K562 (cell line): ENCODE results near the gene IGLL1. TPM values are rescaled to one million over a fixed set of nuclear protein-coding genes. Genes with fewer than 3 reads are reported as not detected.

ENCODE experiments used
- ATAC-seq: fragments of 200-7000 bp; cut with Tn5 transposase; 3 replicates; pipeline ENCODE4 v1.9.1; 2020; ENCODE audit warnings: moderate library complexity
- BruUV-seq: library from RNA; stranded (reverse); fragments of 400-500 nt; replicated peaks from 2 replicates; lab custom pipeline; 2021; lab: Mats Ljungman, UMichigan
- CTCF ChIA-PET: fragments of 300-600 bp; formaldehyde crosslinking; extraction: SDS; loops from one replicate; lab custom pipeline; 2021; ENCODE audit warnings: low intra/inter-chr PET ratio; lab: Yijun Ruan, JAX
- POLR2A ChIA-PET: fragments of 300-600, 350-650 bp; sonication (Branson Sonifier 250); formaldehyde crosslinking; extraction: SDS; loops from one replicate; lab custom pipeline; 2021; ENCODE audit warnings: antibody characterized with exemption, inconsistent platforms; lab: Yijun Ruan, JAX
- DNase-seq, 4 experiments: peaks; one replicate each; pipeline versions ENCODE4 v3.0.0 to v3.0.0-alpha.2; 2011 to 2018; ENCODE audit warnings: low spot score in 3 of 4, mixed read lengths in 3 of 4; ENCODE audit errors: extremely low read depth in 1 of 4
- FAIRE-seq: peaks from 2 replicates; lab custom pipeline; 2011; peaks lifted over from hg19 to GRCh38; lab: Jason Lieb, UNC
- H2AFZ ChIP-seq: 2 replicates; pipeline ENCODE4 v1.6.0; 2011; ENCODE audit warnings: low read depth, low read length, control low read depth, inconsistent platforms
- H3K27ac ChIP-seq: fragments of 200-600 bp; 3 replicates; pipeline ENCODE4 v1.8.0; 2011; ENCODE audit warnings: low read depth, mild to moderate bottlenecking, control low read depth, inconsistent platforms, low read length, moderate library complexity, mixed read lengths; ENCODE audit errors: extremely low read depth
- H3K27me3 ChIP-seq, 2 experiments: fragments of 300-600 bp in 1 of 2; 2 replicates in 1 of 2; 3 replicates in 1 of 2; pipeline versions ENCODE4 v1.6.0 to v1.8.0; 2011; ENCODE audit warnings: inconsistent platforms in 2 of 2, low read length in 2 of 2, mild to moderate bottlenecking in 1 of 2, mixed read lengths in 1 of 2, moderate library complexity in 1 of 2; ENCODE audit not compliant: control insufficient read depth in 2 of 2, insufficient read depth in 2 of 2
- H3K36me3 ChIP-seq: fragments of 300-600 bp; 3 replicates; pipeline ENCODE4 v1.8.0; 2011; ENCODE audit warnings: mild to moderate bottlenecking, low read length, inconsistent platforms; ENCODE audit not compliant: control insufficient read depth, insufficient read depth
- H3K4me1 ChIP-seq, 2 experiments: fragments of 200-600 bp in 1 of 2; replicated peaks in 1 of 2; 2 replicates in 1 of 2; 3 replicates in 1 of 2; pipeline versions ENCODE4 v1.5.1 to v1.8.0; 2011; ENCODE audit warnings: inconsistent platforms in 2 of 2, low read length in 2 of 2, mild to moderate bottlenecking in 1 of 2, mixed read lengths in 1 of 2, moderate library complexity in 1 of 2; ENCODE audit not compliant: control insufficient read depth in 2 of 2, insufficient read depth in 2 of 2
- H3K4me2 ChIP-seq: 2 replicates; pipeline ENCODE4 v1.6.1; 2011; ENCODE audit warnings: low read length, control low read depth, inconsistent platforms, mixed read lengths; ENCODE audit not compliant: insufficient read depth
- H3K4me3 ChIP-seq: fragments of 200-600 bp; sonication (generic), shearing (Covaris generic); 2 replicates; pipeline ENCODE4 v1.5.1; 2016; ENCODE audit warnings: control low read depth, inconsistent platforms
- H3K79me2 ChIP-seq: fragments of 200-600 bp; 3 replicates; pipeline ENCODE4 v1.8.0; 2011; ENCODE audit warnings: low read length, inconsistent platforms; ENCODE audit not compliant: control insufficient read depth, insufficient read depth
- H3K9ac ChIP-seq, 2 experiments: 2 replicates each; pipeline versions ENCODE4 v1.6.0 to v1.6.1; 2011; ENCODE audit warnings: low read depth in 2 of 2, low read length in 2 of 2, control low read depth in 1 of 2, inconsistent platforms in 1 of 2, mild to moderate bottlenecking in 1 of 2, mixed read lengths in 1 of 2; ENCODE audit not compliant: insufficient read depth in 1 of 2
- H3K9me1 ChIP-seq: one replicate; pipeline ENCODE4 v1.6.0; 2011; ENCODE audit warnings: inconsistent platforms, mild to moderate bottlenecking, low read length, moderate library complexity; ENCODE audit not compliant: control insufficient read depth, insufficient read depth
- H3K9me3 ChIP-seq: replicated peaks from 2 replicates; pipeline ENCODE4 v1.5.1; 2011; ENCODE audit warnings: low read depth, low read length, inconsistent platforms; ENCODE audit not compliant: control insufficient read depth, insufficient read depth
- H4K20me1 ChIP-seq: replicated peaks from 2 replicates; pipeline ENCODE4 v1.6.1; 2011; ENCODE audit warnings: low read length, inconsistent platforms, mixed read lengths; ENCODE audit not compliant: control insufficient read depth, insufficient read depth
- CBFA2T3 ChIP-seq: fragments of 450-650 bp; IDR thresholded peaks from 2 replicates; pipeline ENCODE4 v1.6.1; 2017
- DMBX1 ChIP-seq: fragments of 250-450 bp; sonication (Bioruptor Pico); IDR thresholded peaks from 2 replicates; pipeline ENCODE4 v1.8.0; 2022; ENCODE audit warnings: inconsistent platforms, mild to moderate bottlenecking, moderate library complexity, borderline replicate concordance
- FOXJ3 ChIP-seq: sonication (generic); formaldehyde crosslinking; IDR thresholded peaks from 2 replicates; pipeline ENCODE4 v1.4.0; 2020; ENCODE audit warnings: mild to moderate bottlenecking, missing genetic modification reagents
- HLTF ChIP-seq: fragments of 450-650 bp; IDR thresholded peaks from 2 replicates; pipeline ENCODE4 v1.6.1; 2016
- MTF1 ChIP-seq: fragments of 250-450 bp; sonication (Bioruptor Pico); IDR thresholded peaks from 2 replicates; pipeline ENCODE4 v1.9.0; 2021; ENCODE audit warnings: moderate library complexity, mild to moderate bottlenecking, inconsistent platforms, borderline replicate concordance
- NR4A1 ChIP-seq, 2 experiments: fragments of 250-450 bp in 1 of 2; fragments of 450-650 bp in 1 of 2; sonication (Bioruptor Pico) in 1 of 2; IDR thresholded peaks; 2 replicates each; pipeline versions ENCODE4 v1.4.0 to v1.6.1; 2016 to 2020; ENCODE audit warnings: mild to moderate bottlenecking in 2 of 2, missing compliant biosample characterization in 1 of 2, missing genetic modification characterization in 1 of 2, moderate library complexity in 1 of 2
- PYGO2 ChIP-seq: fragments of 450-650 bp; IDR thresholded peaks from 2 replicates; pipeline ENCODE4 v1.6.1; 2016; ENCODE audit warnings: mild to moderate bottlenecking, missing genetic modification characterization, moderate library complexity, missing compliant biosample characterization
- SAFB ChIP-seq: fragments of 200-400 bp; formaldehyde crosslinking; IDR thresholded peaks from 2 replicates; pipeline ENCODE4 v1.6.1; 2017; ENCODE audit warnings: low read depth, low read length, borderline replicate concordance
- SIN3A ChIP-seq, 2 experiments: fragments of 150-350 bp in 1 of 2; IDR thresholded peaks; 2 replicates each; pipeline ENCODE4 v1.6.1; 2011 to 2016; ENCODE audit warnings: borderline replicate concordance in 2 of 2, low read depth in 2 of 2, low read length in 2 of 2, mild to moderate bottlenecking in 2 of 2, moderate library complexity in 2 of 2; ENCODE audit not compliant: control insufficient read depth in 1 of 2
- SRSF3 ChIP-seq: fragments of 200-400 bp; formaldehyde crosslinking; IDR thresholded peaks from 2 replicates; pipeline ENCODE4 v1.6.1; 2016; ENCODE audit warnings: mild to moderate bottlenecking, low read length, moderate library complexity; ENCODE audit not compliant: insufficient read depth
- TCFL5 ChIP-seq: fragments of 250-450 bp; sonication (Bioruptor Pico); conservative IDR thresholded peaks from 2 replicates; pipeline ENCODE4 v1.6.1; 2021; ENCODE audit warnings: mild to moderate bottlenecking, moderate library complexity, matching md5 sums
- ZNF263 ChIP-seq: sonication (generic); formaldehyde crosslinking; IDR thresholded peaks from 2 replicates; pipeline ENCODE4 v1.8.0; 2022; ENCODE audit warnings: mild to moderate bottlenecking, missing genetic modification reagents, borderline replicate concordance
- WGBS: fragments of 100-300 bp; shearing (Covaris generic); methylation state at CpG from one replicate; pipeline ENCODE4 v1.1.6; 2016; ENCODE audit warnings: low coverage, mixed read lengths; ENCODE audit not compliant: insufficient coverage; ENCODE audit errors: missing lambda C conversion rate; 5-methylcytosine and 5-hydroxymethylcytosine counted together
- in situ Hi-C: fragments of 300-500 bp; cut with MboI; formaldehyde crosslinking; loops from 4 replicates; pipeline ENCODE4 v1.15.0; 2018; ENCODE audit warnings: inconsistent platforms, mixed read lengths
- intact Hi-C: fragments of 100-400 bp; cut with micrococcal nuclease; formaldehyde crosslinking; loops from 2 replicates; pipeline ENCODE4 v1.14.2; 2022
- polyA plus RNA-seq, 8 experiments: library from polyadenylated mRNA; depleted of rRNA in 4 of 8; stranded (reverse) in 5 of 8; unstranded in 3 of 8; fragments of >200 nt; fragmentation: Nextera tagmentation in 2 of 8; fragmentation: Illumina TruSeq in 1 of 8; extraction: Ambion mirVana in 2 of 8; extraction: Trizol in 1 of 8; gene quantifications; 2 replicates each; pipeline versions ENCODE4 v1.2.1 to v1.2.3, GENCODE V29; 2011 to 2014; ENCODE audit warnings: inconsistent platforms in 1 of 8, missing spikeins in 1 of 8
- total RNA-seq, 7 experiments: library from RNA; depleted of rRNA in 6 of 7; stranded (reverse); fragments of >200 nt in 6 of 7; fragmentation: Illumina TruSeq in 2 of 7; extraction: Trizol in 2 of 7; gene quantifications; 2 replicates each; pipeline versions ENCODE4 v1.2.1 to v1.2.3, GENCODE V29; 2011 to 2021; ENCODE audit warnings: low replicate concordance in 1 of 7
- TF ChIP-seq, protein P1 (sequence below), 3 experiments: IDR thresholded peaks in 2 of 3; conservative IDR thresholded peaks in 1 of 3; 2 replicates each; pipeline ENCODE4 v1.5.1; 2011 to 2012; ENCODE audit warnings: low read length in 3 of 3, mild to moderate bottlenecking in 3 of 3, control low read depth in 2 of 3, improper control_type of control experiment in 1 of 3, inconsistent platforms in 1 of 3, low read depth in 1 of 3, mixed read lengths in 1 of 3, moderate library complexity in 1 of 3; ENCODE audit not compliant: insufficient read depth in 2 of 3
- TF ChIP-seq, protein P2 (sequence below): fragments of 450-650 bp; formaldehyde crosslinking; IDR thresholded peaks from 2 replicates; pipeline ENCODE4 v1.4.0; 2020; ENCODE audit warnings: mild to moderate bottlenecking, moderate library complexity

The IGLL1 gene
- total and polyA plus RNA-seq, 9 of the 15 experiments (the other 6 are each of a cell fraction or from before 2014, with no cell fraction given) = 0.10 to 0.32 (median 0.20) TPM; not detected in 6

DNA sequence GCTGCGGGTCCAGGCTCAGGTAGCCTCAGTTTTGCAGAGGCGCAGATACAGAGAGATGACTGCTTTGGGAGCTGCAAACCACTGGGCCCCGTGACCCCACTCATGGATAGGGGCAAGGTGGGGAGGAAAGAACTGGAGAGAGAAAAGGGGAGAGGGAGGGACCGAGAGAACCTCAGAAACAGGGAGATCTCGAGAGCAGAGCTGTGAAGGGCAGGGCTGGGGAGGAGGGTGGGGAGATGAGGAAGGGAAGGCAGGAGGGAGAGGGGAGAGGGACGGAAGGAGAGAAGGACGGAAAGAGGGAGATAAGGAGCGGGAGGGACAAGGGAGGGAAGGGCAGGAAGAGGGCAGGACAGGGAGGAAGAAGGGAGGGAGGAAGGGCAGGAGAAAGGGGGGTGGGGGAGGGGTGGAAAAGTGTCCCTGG lies 46.3 kb downstream of the IGLL1 start (continued):
- TF ChIP-seq FOXJ3 (CRISPR knock-in tag) (no peak), SRSF3 (no peak), SAFB (no peak)

DNA sequence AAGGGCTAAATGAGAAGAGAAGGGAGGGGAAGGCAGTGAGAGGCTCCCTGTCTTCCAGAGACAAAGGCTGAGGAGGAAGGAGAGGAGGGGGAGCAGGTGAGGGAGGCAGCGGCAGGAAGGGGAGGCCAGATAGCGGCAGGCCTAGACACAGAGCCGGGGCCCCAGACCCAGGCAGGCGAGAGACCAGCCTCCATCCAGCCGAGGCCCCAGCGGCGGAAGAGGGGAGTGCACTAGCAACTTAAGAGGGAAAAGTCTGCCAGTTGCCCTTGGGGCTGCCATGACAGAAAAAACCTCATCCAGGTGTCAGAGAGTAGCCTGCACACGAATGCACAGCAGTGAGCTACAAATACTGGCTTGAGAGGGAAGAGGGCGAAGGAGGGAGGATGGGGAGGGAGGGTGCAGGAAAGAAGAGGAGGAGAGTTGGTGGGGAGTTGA lies 46.7 kb downstream of the IGLL1 start:
- POLR2A ChIA-PET = no interaction called here
- Histone ChIP-seq H3K4me2 (peak overlapping the region; percentile 55), H3K27me3 (no peaks in the 10 kb centered on the region)
- peak; percentile 37; the same call in 1 of the 2 replicates for TF ChIP-seq DMBX1 (CRISPR knock-in tag)
- TF ChIP-seq CBFA2T3 = peak; percentile 16; the same call in 1 of the 2 replicates
- TF ChIP-seq, protein P1, sequence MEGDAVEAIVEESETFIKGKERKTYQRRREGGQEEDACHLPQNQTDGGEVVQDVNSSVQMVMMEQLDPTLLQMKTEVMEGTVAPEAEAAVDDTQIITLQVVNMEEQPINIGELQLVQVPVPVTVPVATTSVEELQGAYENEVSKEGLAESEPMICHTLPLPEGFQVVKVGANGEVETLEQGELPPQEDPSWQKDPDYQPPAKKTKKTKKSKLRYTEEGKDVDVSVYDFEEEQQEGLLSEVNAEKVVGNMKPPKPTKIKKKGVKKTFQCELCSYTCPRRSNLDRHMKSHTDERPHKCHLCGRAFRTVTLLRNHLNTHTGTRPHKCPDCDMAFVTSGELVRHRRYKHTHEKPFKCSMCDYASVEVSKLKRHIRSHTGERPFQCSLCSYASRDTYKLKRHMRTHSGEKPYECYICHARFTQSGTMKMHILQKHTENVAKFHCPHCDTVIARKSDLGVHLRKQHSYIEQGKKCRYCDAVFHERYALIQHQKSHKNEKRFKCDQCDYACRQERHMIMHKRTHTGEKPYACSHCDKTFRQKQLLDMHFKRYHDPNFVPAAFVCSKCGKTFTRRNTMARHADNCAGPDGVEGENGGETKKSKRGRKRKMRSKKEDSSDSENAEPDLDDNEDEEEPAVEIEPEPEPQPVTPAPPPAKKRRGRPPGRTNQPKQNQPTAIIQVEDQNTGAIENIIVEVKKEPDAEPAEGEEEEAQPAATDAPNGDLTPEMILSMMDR (IDR thresholded peaks at IDR 0.05 in 2 of 3, conservative IDR thresholded peaks at IDR 0.05 in 1 of 3; ENCODE audit: insufficient read depth in 2 of 3, low read depth in 1 of 3, low read length in 3 of 3) = peak; percentile 47 to 58 (median 54); a peak in 3 of 6 replicates
- TF ChIP-seq ZNF263 = peak; percentile 93
- 0 out of 2 replicates have a peak, but pooled peaks have one; percentile 9 for TF ChIP-seq PYGO2 (tag)
- TF ChIP-seq NR4A1 (CRISPR knock-in tag; IDR thresholded peaks at IDR 0.05) = no peak
- peak; percentile 91 for TF ChIP-seq NR4A1 (tag; IDR thresholded peaks at IDR 0.05)
- peak; percentile 44; the same call in 1 of the 2 replicates for TF ChIP-seq HLTF
- TF ChIP-seq, protein P2, sequence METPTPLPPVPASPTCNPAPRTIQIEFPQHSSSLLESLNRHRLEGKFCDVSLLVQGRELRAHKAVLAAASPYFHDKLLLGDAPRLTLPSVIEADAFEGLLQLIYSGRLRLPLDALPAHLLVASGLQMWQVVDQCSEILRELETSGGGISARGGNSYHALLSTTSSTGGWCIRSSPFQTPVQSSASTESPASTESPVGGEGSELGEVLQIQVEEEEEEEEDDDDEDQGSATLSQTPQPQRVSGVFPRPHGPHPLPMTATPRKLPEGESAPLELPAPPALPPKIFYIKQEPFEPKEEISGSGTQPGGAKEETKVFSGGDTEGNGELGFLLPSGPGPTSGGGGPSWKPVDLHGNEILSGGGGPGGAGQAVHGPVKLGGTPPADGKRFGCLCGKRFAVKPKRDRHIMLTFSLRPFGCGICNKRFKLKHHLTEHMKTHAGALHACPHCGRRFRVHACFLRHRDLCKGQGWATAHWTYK (CRISPR knock-in tag) = 0 out of 2 replicates have a peak, but pooled peaks have one; percentile 19
- no peak for TF ChIP-seq SIN3A (IDR thresholded peaks at IDR 0.05; ENCODE audit: borderline replicate concordance in 2 of 2, control insufficient read depth in 1 of 2, low read depth in 2 of 2, low read length in 2 of 2)
- no peak for TF ChIP-seq MTF1
- no peak for TF ChIP-seq TCFL5 (CRISPR knock-in tag)

More for the DNA sequence above, 46.7 kb downstream of the IGLL1 start:
- DNase-seq (peak; percentile 66 to 76 (median 70)), ATAC-seq (peak; percentile 92), FAIRE-seq (peak; percentile 80)
- no peaks in the 10 kb centered on the region for H3K79me2 ChIP-seq
- peak overlapping the region; percentile 70 for H3K27ac ChIP-seq
- intact Hi-C loops (no loop called here), in situ Hi-C loops (loop anchor here (10.0 kb wide), 1 partner anchor 209 kb away; no protein-coding TSS in a partner anchor)
- no peaks in the 10 kb centered on the region for H4K20me1 ChIP-seq
- no TSS peak for BruUV-seq
- peak overlapping the region; percentile 63 for H2AFZ ChIP-seq
- no peaks in the 10 kb centered on the region for H3K9me3 ChIP-seq
- H3K9me1 ChIP-seq = no peaks in the 10 kb centered on the region
- peaks cover 59% of the 10 kb centered on the region in 2 experiments for H3K4me1 ChIP-seq
- no peaks in the 10 kb centered on the region for H3K36me3 ChIP-seq
- peak overlapping the region; percentile 4 to 74; a peak in 2 of 4 replicates for H3K9ac ChIP-seq
- H3K4me3 ChIP-seq = no peak overlapping the region
- CTCF ChIA-PET = no interaction called here
- WGBS = 0% methylated on average over 3 of the region's 9 CpGs
